CD4-positive, alpha-beta T cell treated with Interleukin-15 for 1 hour (primary cell): Measurements from ENCODE around the gene TP63.

Source experiments
- DNase-seq: peaks from one replicate; pipeline ENCODE4 v3.0.0-alpha.2; 2020

TP63 gene

GRCh38 chr3:189685860-189686259 is 54.7 kb downstream of the TP63 start:
- no peak for DNase-seq

GRCh38 chr3:189687475-189687874 is 56.3 kb downstream of the TP63 start:
- no peak for DNase-seq

DNA sequence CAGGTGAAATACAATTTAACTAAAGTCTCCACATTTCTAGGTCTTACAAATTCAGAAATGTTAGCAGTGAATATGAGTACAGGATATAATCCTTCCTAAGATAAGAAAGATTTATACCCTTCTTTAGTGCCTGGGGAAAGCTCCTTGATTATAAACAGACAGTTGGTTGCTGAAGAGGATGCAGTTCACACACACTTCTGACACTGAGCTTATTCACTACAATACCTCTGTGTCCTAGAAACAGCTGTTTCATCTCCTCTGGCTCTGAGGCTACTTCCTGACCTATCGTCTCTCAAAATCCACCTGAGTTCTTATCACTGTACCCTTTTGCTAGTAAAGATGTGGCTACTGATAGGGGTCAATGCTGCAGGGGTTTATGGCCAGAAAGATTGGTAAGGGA is 57.1 kb downstream of the TP63 start:
- no peak for DNase-seq

GRCh38 chr3:189689625-189690024 is 58.4 kb downstream of the TP63 start:
- no peak for DNase-seq

DNA sequence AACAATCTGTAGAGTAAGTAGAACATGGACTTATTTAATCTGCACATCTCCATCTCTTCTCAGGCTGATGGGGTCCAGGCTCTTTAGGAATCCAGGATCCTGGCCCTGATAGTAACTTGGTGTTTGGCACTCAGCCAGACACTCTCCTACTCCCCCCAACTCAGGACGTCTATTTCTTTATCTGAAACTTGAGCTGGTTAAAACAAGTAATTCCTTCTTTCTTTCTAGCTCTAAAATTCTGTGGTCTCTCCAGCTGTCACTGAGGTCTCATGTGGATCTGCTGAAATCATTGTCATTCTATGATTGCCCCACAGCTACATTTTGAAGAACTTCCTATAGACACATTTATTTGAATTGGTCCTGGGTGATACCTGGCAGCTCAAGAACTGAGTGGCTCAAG is 59.0 kb downstream of the TP63 start:
- DNase-seq = no peak

- DNase-seq = no peak
These were observed 59.5 kb downstream of the TP63 start for GRCh38 chr3:189690672-189691071.

DNA sequence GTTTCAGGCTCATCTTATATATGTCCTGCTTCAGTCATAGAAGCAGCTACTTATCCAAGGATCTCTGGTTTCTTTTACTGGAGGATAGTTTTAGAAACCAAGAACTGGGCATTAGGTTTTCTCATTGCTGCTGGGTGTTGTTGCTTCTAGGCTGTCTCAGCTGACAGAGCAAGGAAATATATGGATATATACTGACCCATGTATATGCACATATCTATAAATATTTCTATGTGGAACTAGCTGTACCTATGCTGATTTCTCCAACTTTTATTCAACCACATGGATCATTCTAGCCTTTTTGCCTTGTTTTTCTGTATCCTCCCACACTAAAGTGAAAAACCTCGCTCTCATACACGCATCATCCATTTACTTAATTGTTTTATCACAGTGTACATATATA is 64.2 kb downstream of the TP63 start:
- DNase-seq = no peak

DNA sequence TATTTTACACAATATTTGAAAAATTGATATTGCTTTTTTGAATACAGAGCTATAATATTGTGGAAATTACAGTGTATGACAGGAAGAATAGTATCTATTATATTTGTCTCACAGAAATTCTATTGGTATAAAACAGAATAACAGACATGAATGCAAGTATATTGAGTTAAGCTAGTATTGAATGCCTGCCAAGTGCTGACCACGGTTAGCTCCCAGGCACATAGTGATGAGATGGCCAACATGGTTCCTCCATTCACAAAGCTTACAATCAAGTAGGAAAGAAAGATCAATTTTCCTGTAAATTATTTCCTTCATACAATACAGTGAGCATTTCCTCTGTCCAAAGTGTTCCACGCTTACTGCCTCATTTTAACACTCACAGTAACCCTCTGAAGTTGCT is 67.6 kb downstream of the TP63 start:
- no peak for DNase-seq

DNA sequence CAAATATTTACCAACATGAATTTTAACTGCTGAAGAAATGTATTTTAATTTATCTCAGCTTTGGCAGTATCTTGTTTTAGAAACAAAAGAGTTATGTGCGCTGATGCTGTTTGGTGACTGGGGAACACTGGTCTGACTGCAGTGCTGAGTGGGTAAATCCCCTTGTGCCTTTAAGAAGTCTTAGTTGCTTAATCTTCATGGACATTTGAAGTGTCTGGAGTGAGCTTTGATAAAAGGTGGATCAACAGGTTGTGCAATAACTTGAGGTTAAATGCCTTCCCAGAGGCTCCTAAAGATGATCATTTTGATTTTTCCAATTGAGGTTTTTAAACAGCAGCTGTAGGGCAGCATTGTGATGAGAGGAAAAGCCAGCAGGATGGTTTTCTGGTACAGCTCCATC is 68.7 kb downstream of the TP63 start:
- no peak for DNase-seq

DNA sequence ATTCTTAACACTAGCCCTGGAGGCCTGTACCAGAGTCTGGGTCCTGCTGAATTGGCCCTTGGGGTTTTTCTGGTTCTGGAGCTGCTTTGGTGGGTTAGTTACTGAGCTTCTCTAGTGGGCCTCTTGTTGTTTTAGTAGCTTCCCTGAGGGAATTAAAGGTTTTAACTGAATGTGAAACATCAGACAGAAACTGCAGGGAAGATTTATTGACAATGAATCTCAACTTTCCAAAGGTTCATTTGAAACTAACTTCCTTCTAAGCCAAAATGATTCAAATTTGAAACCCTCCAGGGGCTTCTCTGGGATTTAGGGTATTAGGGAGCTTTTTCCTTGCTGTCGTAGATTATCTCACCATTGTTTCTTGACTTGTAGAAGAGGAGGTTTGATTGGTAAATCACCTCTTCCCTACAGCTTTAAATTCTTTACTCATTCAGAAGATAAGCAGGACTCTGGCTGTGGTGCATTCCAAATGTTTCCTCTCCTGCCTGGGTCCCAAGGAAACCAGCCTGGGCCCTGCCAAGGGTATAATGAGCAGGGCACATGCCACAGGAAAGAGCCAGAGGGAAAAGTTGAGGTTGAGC is 71.0 kb downstream of the TP63 start:
- no peak for DNase-seq

DNA sequence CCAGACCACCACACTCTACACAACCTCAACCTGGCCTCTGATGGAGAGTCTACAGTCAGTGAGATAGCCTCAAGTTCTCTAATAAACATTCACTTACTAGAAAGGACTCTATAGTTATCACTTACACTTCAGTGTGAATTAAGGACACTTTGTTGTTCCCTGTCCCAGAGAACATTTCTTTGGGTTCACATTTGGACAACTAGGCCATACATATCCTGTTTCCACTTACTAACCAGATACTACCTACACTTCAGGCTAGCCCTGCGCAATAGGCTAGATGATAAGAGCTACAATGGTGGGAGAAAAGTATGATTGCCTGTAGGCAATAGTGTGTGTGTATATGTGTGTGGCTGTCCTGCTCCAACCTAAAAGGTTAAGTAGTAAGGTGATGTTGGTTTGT is 72.7 kb downstream of the TP63 start:
- DNase-seq = no peak

GRCh38 chr3:189708375-189708774 is 77.2 kb downstream of the TP63 start:
- DNase-seq = no peak

DNA sequence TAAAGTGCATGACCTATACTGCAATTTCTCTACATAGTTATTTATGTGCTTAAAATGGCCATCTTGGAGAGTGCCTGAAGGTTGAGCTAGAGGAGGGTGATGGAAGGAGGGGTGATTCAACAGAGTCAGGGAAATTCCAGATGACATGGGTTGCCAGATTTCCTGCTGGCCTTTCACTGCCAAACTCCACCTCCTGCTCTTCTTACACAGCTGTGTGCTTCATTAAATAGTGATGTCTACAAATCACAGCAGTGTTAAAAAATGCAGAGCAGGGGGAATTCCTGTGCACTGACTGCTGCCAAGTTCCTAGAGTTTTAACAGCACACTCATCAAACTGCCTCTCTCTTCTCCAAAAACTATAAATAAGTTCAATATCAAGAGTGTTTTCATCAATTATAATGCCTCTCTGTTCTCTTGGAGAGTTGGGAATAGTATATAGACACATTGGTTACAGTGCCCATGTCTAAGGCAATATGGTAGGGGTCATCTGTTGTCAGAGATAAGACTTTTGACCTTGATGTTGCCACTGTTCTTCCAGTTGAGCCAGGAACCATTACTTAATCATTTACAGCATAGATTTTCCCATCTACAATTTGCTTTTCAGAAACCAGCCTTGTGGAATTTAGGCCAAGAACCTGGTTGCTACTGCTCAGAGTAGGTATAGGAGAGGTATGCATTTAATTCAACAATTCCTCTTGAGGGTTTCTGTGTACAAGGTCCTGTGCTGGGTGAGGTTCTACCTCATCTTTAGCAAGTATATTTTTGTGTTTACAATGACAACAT is 79.6 kb downstream of the TP63 start:
- DNase-seq = no peak

GRCh38 chr3:189712906-189713483 is 81.8 kb downstream of the TP63 start:
- DNase-seq = no peak

DNA sequence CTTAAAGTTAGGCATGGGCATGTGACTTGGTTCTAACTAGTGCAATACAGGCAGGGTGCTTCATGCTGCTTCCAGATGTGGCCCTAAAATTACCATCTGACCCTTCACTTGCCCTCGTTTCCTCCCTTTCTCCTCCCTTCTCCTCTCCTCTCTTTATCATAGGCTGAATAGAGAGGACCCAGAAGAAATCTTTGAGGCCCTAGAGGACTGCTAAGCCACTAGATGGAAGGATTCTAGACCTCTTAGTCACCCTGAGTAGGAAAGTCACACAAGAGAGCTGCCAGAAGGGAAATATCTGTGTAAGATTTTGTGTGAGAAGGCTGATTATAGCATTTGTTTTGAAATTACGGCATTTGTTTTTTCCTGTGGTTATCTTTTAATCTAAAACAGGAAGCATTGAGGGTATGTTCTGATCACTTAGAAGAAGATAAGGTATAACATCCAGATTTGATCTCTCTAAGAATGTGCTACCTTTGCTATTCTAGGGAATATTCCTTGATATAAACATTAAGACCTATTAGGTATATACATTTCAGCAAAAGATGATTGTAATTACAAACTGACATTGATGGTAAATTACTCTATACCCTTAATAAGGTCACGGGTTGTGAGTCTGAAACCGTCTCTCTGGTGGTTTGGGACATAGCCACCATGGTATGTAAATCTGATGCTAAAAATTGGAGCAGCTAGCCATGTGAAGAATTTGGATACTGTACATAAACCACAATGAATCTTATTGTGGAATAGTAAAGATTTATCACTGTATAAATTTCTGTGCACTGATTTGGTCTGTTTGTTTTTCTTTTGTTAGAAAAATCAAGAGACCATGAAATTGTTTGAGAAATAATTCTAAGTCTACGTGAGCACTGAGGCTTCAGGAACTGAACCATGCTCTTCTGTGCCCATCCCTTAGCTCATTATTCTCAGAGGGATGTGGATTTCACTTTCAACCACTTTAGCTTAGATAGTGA is 84.1 kb downstream of the TP63 start:
- no peak for DNase-seq

GRCh38 chr3:189718215-189718614 is 87.0 kb downstream of the TP63 start:
- DNase-seq = no peak

GRCh38 chr3:189720736-189721417 is 89.7 kb downstream of the TP63 start:
- no peak for DNase-seq

DNA sequence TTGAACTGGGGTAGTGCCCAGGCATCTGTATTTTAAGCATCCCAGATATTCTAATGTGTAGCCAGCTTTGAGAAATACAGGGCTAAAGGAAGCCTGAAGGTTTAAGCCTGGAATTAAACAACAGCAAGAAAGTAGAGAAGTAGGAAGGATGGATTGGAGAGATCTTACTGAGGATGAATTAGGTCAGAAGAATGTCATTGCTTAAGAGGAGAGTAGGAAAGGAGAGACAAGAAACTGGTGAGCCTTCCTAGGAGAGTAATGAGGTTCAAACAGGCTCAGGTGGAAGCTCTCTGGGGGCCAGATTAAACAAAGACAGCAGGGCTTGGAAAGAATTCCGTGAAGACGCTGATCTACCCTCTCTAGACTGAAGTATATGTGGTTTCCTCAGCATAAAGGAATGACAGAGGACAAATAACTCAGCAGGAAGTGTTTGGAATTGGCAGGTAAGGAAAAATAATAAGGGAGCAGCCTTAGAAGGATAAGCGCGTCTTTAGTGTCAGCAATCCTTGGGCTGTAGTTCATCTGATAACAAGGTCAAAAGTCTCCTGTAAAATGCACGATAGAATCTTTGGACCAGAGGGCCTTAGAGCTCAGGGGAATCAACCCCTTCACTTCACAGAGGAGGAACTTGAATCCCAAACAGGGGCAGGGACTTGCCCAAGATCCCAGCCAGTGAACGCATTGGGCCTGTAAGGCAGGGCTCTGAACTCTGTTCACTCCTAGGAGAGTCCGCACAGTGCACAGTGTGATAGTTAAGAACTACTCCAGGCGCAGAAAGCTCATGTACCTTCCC is 90.9 kb downstream of the TP63 start:
- DNase-seq = no peak

DNA sequence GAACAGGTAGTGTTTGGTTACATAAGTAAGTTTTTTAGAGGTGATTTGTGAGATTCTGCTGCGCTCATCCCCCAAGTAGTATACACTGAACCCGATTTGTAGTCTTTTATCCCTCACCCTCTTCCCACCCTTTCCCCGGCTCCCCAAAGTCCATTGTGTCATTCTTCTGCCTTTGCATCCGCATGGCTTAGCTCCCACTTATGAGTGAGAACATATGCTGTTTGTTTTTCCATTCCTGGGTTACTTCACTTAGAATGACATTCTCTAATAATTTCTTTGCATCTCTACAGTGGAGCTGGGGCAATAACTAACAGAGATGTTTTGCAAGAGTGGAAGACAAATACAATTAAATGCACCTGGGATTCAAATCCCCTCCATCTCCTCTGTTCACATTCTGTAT is 93.2 kb downstream of the TP63 start:
- DNase-seq = no peak

GRCh38 chr3:189726277-189726676 is 95.1 kb downstream of the TP63 start:
- no peak for DNase-seq

- no peak for DNase-seq
These were observed 96.0 kb downstream of the TP63 start for GRCh38 chr3:189727158-189727557.

DNA sequence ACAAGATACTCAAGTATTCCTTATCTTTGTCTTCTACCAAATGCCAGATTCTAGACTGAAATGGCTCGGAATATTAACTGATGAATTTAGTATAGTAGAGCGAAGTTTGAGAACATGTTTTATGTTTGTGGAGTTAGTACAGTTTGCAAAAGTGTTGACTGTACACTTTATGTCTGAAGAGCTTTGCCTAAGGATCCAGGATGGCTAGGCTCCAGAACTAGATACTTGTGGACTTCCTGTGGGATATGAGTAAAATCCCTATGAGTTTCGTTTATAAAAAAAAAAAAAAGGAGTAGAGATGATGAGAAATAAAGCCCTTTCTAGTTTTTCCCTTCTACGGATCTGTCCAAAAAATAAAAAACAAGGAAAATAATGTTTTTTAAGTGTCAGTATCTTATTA is 96.7 kb downstream of the TP63 start:
- no peak for DNase-seq
